IgD-negative memory B cell (primary cell): ENCODE data around the gene ATL2. TPM values are rescaled to one million over a fixed set of nuclear protein-coding genes. Genes with fewer than 3 reads are reported as not detected.
A peak's percentile ranks its signal among the peaks of the same experiment; 100 is the strongest.

Experiments
- H3K27ac Mint-ChIP-seq, 3 donors: one replicate each; pipeline ENCODE4 v1.8.0; 2020 to 2022; ENCODE audit warnings: mild to moderate bottlenecking in 3 of 3, mixed read lengths in 3 of 3, moderate library complexity in 1 of 3
- H3K27me3 Mint-ChIP-seq: one replicate; pipeline ENCODE4 v1.8.0; 2021; ENCODE audit warnings: mixed read lengths
- H3K36me3 Mint-ChIP-seq: one replicate; pipeline ENCODE4 v1.8.0; 2020; ENCODE audit warnings: mild to moderate bottlenecking, mixed read lengths
- H3K4me1 Mint-ChIP-seq, 3 donors: one replicate each; pipeline ENCODE4 v1.8.0; 2020 to 2022; ENCODE audit warnings: mixed read lengths in 3 of 3, mild to moderate bottlenecking in 1 of 3
- H3K4me3 Mint-ChIP-seq, 4 donors: one replicate each; pipeline ENCODE4 v1.8.0; 2020 to 2022; ENCODE audit warnings: mild to moderate bottlenecking in 4 of 4, mixed read lengths in 4 of 4, moderate library complexity in 3 of 4
- H3K9me3 Mint-ChIP-seq, 3 donors: one replicate each; pipeline ENCODE4 v1.8.0; 2020 to 2021; ENCODE audit warnings: mixed read lengths in 3 of 3, mild to moderate bottlenecking in 1 of 3
- polyA plus RNA-seq: library from polyadenylated mRNA; unstranded; fragments of 300-500 nt; fragmentation: Illumina TruSeq; gene quantifications from one replicate; pipeline ENCODE4 v1.2.3, GENCODE V29; 2021

The ATL2 gene
- polyA plus RNA-seq, 1 donor from 2014 or later, result 24.6 TPM

- Mint-ChIP-seq H3K27ac (peak overlapping the region; percentile 91 to 96 (median 94)), H3K4me3 (peak overlapping the region; percentile 93 to 99 (median 96)), H3K27me3 (peaks cover 1% of the 10 kb centered on the region), H3K4me1 (peaks cover 29 to 46% (median 38%) of the 10 kb centered on the region in 3 donors), H3K36me3 (no peaks in the 10 kb centered on the region), H3K9me3 (no peaks in the 10 kb centered on the region)
Observed at GRCh38 chr2:38376346-38377049, 575 bp downstream of the ATL2 start.

GRCh38 chr2:38375696-38376345 is 1.3 kb downstream of the ATL2 start:
- Mint-ChIP-seq H3K9me3 (no peaks in the 10 kb centered on the region), H3K4me3 (peak overlapping the region; percentile 86 to 99 (median 94)), H3K4me1 (peaks cover 29 to 46% (median 38%) of the 10 kb centered on the region in 3 donors), H3K27ac (peak overlapping the region; percentile 75 to 94 (median 91)), H3K36me3 (no peaks in the 10 kb centered on the region), H3K27me3 (peaks cover 1% of the 10 kb centered on the region)

- H3K4me3 Mint-ChIP-seq, result peak overlapping the region; percentile 4 to 86 (median 46)
- H3K4me1 Mint-ChIP-seq, result peaks cover 29 to 39% (median 38%) of the 10 kb centered on the region in 3 donors
- peaks cover 1% of the 10 kb centered on the region for H3K27me3 Mint-ChIP-seq
- peak overlapping the region in 1 of 3 donors; percentile 75 for H3K27ac Mint-ChIP-seq
- H3K9me3 Mint-ChIP-seq, result no peaks in the 10 kb centered on the region
- H3K36me3 Mint-ChIP-seq, result no peaks in the 10 kb centered on the region
Observed at GRCh38 chr2:38374984-38375383, 2.1 kb downstream of the ATL2 start.

- no peaks in the 10 kb centered on the region for H3K27me3 Mint-ChIP-seq
- H3K36me3 Mint-ChIP-seq, result no peaks in the 10 kb centered on the region
- H3K27ac Mint-ChIP-seq, result no peak overlapping the region
- no peaks in the 10 kb centered on the region for H3K9me3 Mint-ChIP-seq
- no peak overlapping the region for H3K4me3 Mint-ChIP-seq
- peaks cover 28 to 43% (median 42%) of the 10 kb centered on the region in 3 donors for H3K4me1 Mint-ChIP-seq
Observed at GRCh38 chr2:38371235-38371634, 5.8 kb downstream of the ATL2 start.

GRCh38 chr2:38370664-38371063 is 6.4 kb downstream of the ATL2 start:
- Mint-ChIP-seq H3K4me1 (peaks cover 29 to 39% (median 36%) of the 10 kb centered on the region in 3 donors), H3K27me3 (no peaks in the 10 kb centered on the region), H3K4me3 (peak overlapping the region in 1 of 4 donors; percentile 28), H3K27ac (no peak overlapping the region), H3K36me3 (no peaks in the 10 kb centered on the region), H3K9me3 (no peaks in the 10 kb centered on the region)

GRCh38 chr2:38362232-38362631 is 14.8 kb downstream of the ATL2 start:
- H3K4me1 Mint-ChIP-seq, result peaks cover 17 to 26% (median 24%) of the 10 kb centered on the region in 3 donors
- no peaks in the 10 kb centered on the region for H3K27me3 Mint-ChIP-seq
- peaks cover 2% of the 10 kb centered on the region for H3K36me3 Mint-ChIP-seq
- H3K27ac Mint-ChIP-seq, result no peak overlapping the region
- H3K9me3 Mint-ChIP-seq, result no peaks in the 10 kb centered on the region
- H3K4me3 Mint-ChIP-seq, result peak overlapping the region in 1 of 4 donors; percentile 65

GRCh38 chr2:38360177-38360576 is 16.9 kb downstream of the ATL2 start:
- no peaks in the 10 kb centered on the region for H3K9me3 Mint-ChIP-seq
- no peak overlapping the region for H3K27ac Mint-ChIP-seq
- H3K36me3 Mint-ChIP-seq, result peaks cover 6% of the 10 kb centered on the region
- H3K4me3 Mint-ChIP-seq, result no peak overlapping the region
- no peaks in the 10 kb centered on the region for H3K27me3 Mint-ChIP-seq
- H3K4me1 Mint-ChIP-seq, result peaks cover 7 to 20% (median 18%) of the 10 kb centered on the region in 3 donors

GRCh38 chr2:38353402-38353801 is 23.7 kb downstream of the ATL2 start:
- Mint-ChIP-seq H3K27me3 (no peaks in the 10 kb centered on the region), H3K4me3 (no peak overlapping the region), H3K4me1 (peaks cover 4 to 13% (median 11%) of the 10 kb centered on the region in 3 donors), H3K9me3 (no peaks in the 10 kb centered on the region), H3K27ac (no peak overlapping the region), H3K36me3 (peaks cover 10% of the 10 kb centered on the region)

- Mint-ChIP-seq H3K27me3 (no peaks in the 10 kb centered on the region), H3K36me3 (peaks cover 10% of the 10 kb centered on the region), H3K4me1 (peaks cover 4 to 13% (median 11%) of the 10 kb centered on the region in 3 donors), H3K4me3 (no peak overlapping the region), H3K9me3 (no peaks in the 10 kb centered on the region), H3K27ac (no peak overlapping the region)
Observed at GRCh38 chr2:38352336-38352735, 24.7 kb downstream of the ATL2 start.

- Mint-ChIP-seq H3K27me3 (no peaks in the 10 kb centered on the region), H3K4me3 (no peak overlapping the region), H3K36me3 (peaks cover 3% of the 10 kb centered on the region), H3K4me1 (no peaks in the 10 kb centered on the region), H3K27ac (no peak overlapping the region), H3K9me3 (peaks cover 0 to 4% (median 1%) of the 10 kb centered on the region in 3 donors)
Observed at GRCh38 chr2:38345323-38346038, 31.6 kb downstream of the ATL2 start.

GRCh38 chr2:38344813-38345212 is 32.3 kb downstream of the ATL2 start:
- H3K4me3 Mint-ChIP-seq, result no peak overlapping the region
- H3K36me3 Mint-ChIP-seq, result peaks cover 4% of the 10 kb centered on the region
- H3K27me3 Mint-ChIP-seq, result no peaks in the 10 kb centered on the region
- no peak overlapping the region for H3K27ac Mint-ChIP-seq
- H3K4me1 Mint-ChIP-seq, result no peaks in the 10 kb centered on the region
- peaks cover 0 to 4% (median 1%) of the 10 kb centered on the region in 3 donors for H3K9me3 Mint-ChIP-seq

- Mint-ChIP-seq H3K27ac (peak overlapping the region in 1 of 3 donors; percentile 28), H3K27me3 (no peaks in the 10 kb centered on the region), H3K9me3 (peaks cover 0 to 4% (median 1%) of the 10 kb centered on the region in 3 donors), H3K4me1 (no peaks in the 10 kb centered on the region), H3K36me3 (peaks cover 9% of the 10 kb centered on the region), H3K4me3 (no peak overlapping the region)
Observed at GRCh38 chr2:38343212-38343611, 33.9 kb downstream of the ATL2 start.

GRCh38 chr2:38336621-38337020 is 40.5 kb downstream of the ATL2 start:
- Mint-ChIP-seq H3K36me3 (peaks cover 9% of the 10 kb centered on the region), H3K4me1 (peaks cover 0 to 3% (median 0%) of the 10 kb centered on the region in 3 donors), H3K27ac (no peak overlapping the region), H3K27me3 (no peaks in the 10 kb centered on the region), H3K9me3 (no peaks in the 10 kb centered on the region), H3K4me3 (no peak overlapping the region)

- Mint-ChIP-seq H3K36me3 (peaks cover 6% of the 10 kb centered on the region), H3K27ac (no peak overlapping the region), H3K4me1 (peaks cover 1 to 16% (median 5%) of the 10 kb centered on the region in 3 donors), H3K4me3 (no peak overlapping the region), H3K9me3 (peaks cover 2 to 7% (median 7%) of the 10 kb centered on the region in 3 donors), H3K27me3 (no peaks in the 10 kb centered on the region)
Observed at GRCh38 chr2:38330754-38331153, 46.3 kb downstream of the ATL2 start.

GRCh38 chr2:38327580-38327979 is 49.5 kb downstream of the ATL2 start:
- peaks cover 2 to 7% (median 7%) of the 10 kb centered on the region in 3 donors for H3K9me3 Mint-ChIP-seq
- H3K27ac Mint-ChIP-seq, result no peak overlapping the region
- H3K36me3 Mint-ChIP-seq, result peaks cover 13% of the 10 kb centered on the region
- no peak overlapping the region for H3K4me3 Mint-ChIP-seq
- H3K27me3 Mint-ChIP-seq, result no peaks in the 10 kb centered on the region
- peaks cover 1 to 21% (median 9%) of the 10 kb centered on the region in 3 donors for H3K4me1 Mint-ChIP-seq
